Lung (tissue), 16 donors: ENCODE results near the gene NKAIN1. TPM values are rescaled to one million over a fixed set of nuclear protein-coding genes. Genes with fewer than 3 reads are reported as not detected.
"Not testable (repeated sequence)": the region's sequence is repeated elsewhere in the genome, so short reads cannot be mapped to it uniquely, and the experiment has no call there.

Experiments
- ATAC-seq: fragments of 200-7000 bp; cut with Tn5 transposase; one replicate; pipeline ENCODE4 v1.9.1; 2020; ENCODE audit warnings: moderate number of reproducible peaks; ENCODE audit not compliant: insufficient read depth, low FRiP score
- DNase-seq, 3 donors: peaks; one replicate each; pipeline ENCODE4 v3.0.0-alpha.2; 2013 to 2017
- H3K27ac ChIP-seq, 2 donors: one replicate each; pipeline ENCODE4 v1.5.1; 2013; ENCODE audit warnings: mild to moderate bottlenecking in 2 of 2, moderate library complexity in 2 of 2, control low read depth in 1 of 2, inconsistent platforms in 1 of 2, low read depth in 1 of 2, low read length in 1 of 2
- H3K27me3 ChIP-seq, 3 donors: one replicate each; pipeline ENCODE4 v1.5.1; 2013; ENCODE audit warnings: low read length in 2 of 3; ENCODE audit not compliant: control insufficient read depth in 3 of 3, insufficient read depth in 3 of 3
- H3K36me3 ChIP-seq, 4 donors: one replicate each; pipeline ENCODE4 v1.5.1; 2013; ENCODE audit warnings: low read length in 4 of 4, mild to moderate bottlenecking in 1 of 4, moderate library complexity in 1 of 4; ENCODE audit not compliant: control insufficient read depth in 4 of 4, insufficient read depth in 4 of 4
- H3K4me1 ChIP-seq, 5 donors: one replicate each; pipeline ENCODE4 v1.5.1; 2013; ENCODE audit warnings: low read length in 5 of 5, mild to moderate bottlenecking in 2 of 5, moderate library complexity in 1 of 5; ENCODE audit not compliant: control insufficient read depth in 5 of 5, insufficient read depth in 5 of 5
- H3K4me3 ChIP-seq: one replicate; pipeline ENCODE4 v1.5.1; 2013; ENCODE audit warnings: mild to moderate bottlenecking, control low read depth, moderate library complexity
- H3K9ac ChIP-seq, 2 donors: one replicate each; pipeline ENCODE4 v1.5.1; 2013; ENCODE audit warnings: low read length in 2 of 2, control low read depth in 1 of 2; ENCODE audit not compliant: insufficient read depth in 1 of 2
- H3K9me3 ChIP-seq, 4 donors: one replicate each; pipeline ENCODE4 v1.5.1; 2013; ENCODE audit warnings: low read length in 3 of 4, mild to moderate bottlenecking in 1 of 4, moderate library complexity in 1 of 4; ENCODE audit not compliant: control insufficient read depth in 4 of 4, insufficient read depth in 3 of 4
- WGBS, 2 donors: extraction: QIAGEN DNeasy Blood & Tissue Kit; methylation state at CpG; one replicate each; pipeline ENCODE4 v1.1.7; 2013; 5-methylcytosine and 5-hydroxymethylcytosine counted together
- long read RNA-seq, 5 donors: transcript quantifications; one replicate each; lab custom pipeline, GENCODE V29; 2026
- polyA plus RNA-seq, 2 donors: library from polyadenylated mRNA; stranded (reverse); fragments of 200-250 nt; gene quantifications; one replicate each; pipeline ENCODE4 v1.2.1, GENCODE V29; 2013
- total RNA-seq, 2 donors: library from RNA; depleted of rRNA in 1 of 2; stranded (reverse); fragments of >200 nt in 1 of 2; gene quantifications; one replicate each; pipeline ENCODE4 v1.2.1, GENCODE V29; 2014 to 2021
- TF ChIP-seq, protein P1 (sequence below): IDR thresholded peaks from 2 replicates; pipeline ENCODE4 v1.5.1; 2012; ENCODE audit warnings: mild to moderate bottlenecking; ENCODE audit errors: control extremely low read depth, extremely low read depth
- donor health status: control.
- donor health status: control.
- donor health status: Bipolar disorder and iron deficiency.
- donor health status: healthy.
- donor health status: DM: yes; HTN: yes; CAD: no.

The NKAIN1 gene
- total RNA-seq (not detected), polyA plus RNA-seq (under 1 TPM in 1 of 2 donors, not detected in 1; 0.03 TPM)
- long read RNA-seq, donor 1, partial matches to known transcripts: 0 of 1 reads
- long read RNA-seq, donor 1, other reads (novel, unspliced or antisense): 0 of 1 reads
- long read RNA-seq, donor 2, partial matches to known transcripts: 0 of 1 reads
- long read RNA-seq, donor 2, other reads (novel, unspliced or antisense): 0 of 1 reads
- long read RNA-seq, donor 3: 0 reads
- long read RNA-seq, donor 4: 0 reads
- long read RNA-seq, donor 5: 0 reads

DNA sequence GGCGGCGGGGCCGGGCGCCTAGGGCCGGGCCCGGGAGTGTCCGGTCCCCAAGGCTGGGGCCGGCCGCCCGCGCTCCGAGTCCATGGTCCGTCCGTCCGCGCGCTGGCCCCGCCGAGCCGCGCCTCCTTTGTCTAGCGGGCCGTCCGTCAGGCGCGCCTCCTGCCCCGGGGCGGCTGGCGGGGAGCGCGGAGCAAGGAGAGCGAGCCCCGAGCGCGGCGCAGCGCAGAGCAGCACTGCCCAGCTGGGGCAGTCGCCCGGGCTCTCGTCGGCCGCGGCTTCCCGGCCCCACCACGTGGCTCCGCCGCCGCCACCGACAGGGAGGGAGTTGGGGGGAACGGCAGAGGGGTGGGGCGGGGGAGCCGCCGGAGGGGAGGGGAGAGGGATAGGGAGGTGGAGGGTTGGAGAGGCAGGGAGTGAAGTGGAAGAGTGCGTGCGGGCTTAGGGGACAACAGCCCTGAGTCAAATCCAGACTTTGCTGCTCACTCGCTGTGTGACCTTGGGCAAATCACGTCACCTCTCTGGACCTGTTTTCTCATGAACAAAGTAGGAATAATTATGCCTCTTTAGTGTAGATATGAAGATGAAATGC, at the start of gene NKAIN1:
TSS of gene NKAIN1 (minus strand) at position 235 of the 589 bp plus-strand sequence. CDS start 340 bp downstream, outside the sequence.
- Histone ChIP-seq H3K9me3 (peaks cover 0 to 2% (median 0%) of the 10 kb centered on the region in 4 donors), H3K9ac (no peak within 1 kb of the TSS), H3K4me1 (peaks cover 0 to 5% (median 0%) of the 10 kb centered on the region in 5 donors), H3K27me3 (peaks cover 12 to 22% (median 15%) of the 10 kb centered on the region in 3 donors), H3K4me3 (no peak within 1 kb of the TSS), H3K36me3 (no peaks in the 10 kb centered on the region), H3K27ac (no peak within 1 kb of the TSS)
- peak; percentile 35 to 58 (median 52) for DNase-seq
- TF ChIP-seq, protein P1, sequence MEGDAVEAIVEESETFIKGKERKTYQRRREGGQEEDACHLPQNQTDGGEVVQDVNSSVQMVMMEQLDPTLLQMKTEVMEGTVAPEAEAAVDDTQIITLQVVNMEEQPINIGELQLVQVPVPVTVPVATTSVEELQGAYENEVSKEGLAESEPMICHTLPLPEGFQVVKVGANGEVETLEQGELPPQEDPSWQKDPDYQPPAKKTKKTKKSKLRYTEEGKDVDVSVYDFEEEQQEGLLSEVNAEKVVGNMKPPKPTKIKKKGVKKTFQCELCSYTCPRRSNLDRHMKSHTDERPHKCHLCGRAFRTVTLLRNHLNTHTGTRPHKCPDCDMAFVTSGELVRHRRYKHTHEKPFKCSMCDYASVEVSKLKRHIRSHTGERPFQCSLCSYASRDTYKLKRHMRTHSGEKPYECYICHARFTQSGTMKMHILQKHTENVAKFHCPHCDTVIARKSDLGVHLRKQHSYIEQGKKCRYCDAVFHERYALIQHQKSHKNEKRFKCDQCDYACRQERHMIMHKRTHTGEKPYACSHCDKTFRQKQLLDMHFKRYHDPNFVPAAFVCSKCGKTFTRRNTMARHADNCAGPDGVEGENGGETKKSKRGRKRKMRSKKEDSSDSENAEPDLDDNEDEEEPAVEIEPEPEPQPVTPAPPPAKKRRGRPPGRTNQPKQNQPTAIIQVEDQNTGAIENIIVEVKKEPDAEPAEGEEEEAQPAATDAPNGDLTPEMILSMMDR: no peak
- no peak for ATAC-seq
- 1 to 2% methylated on average over 29 to 55 of the region's 57 CpGs for WGBS, 2 donors

DNA sequence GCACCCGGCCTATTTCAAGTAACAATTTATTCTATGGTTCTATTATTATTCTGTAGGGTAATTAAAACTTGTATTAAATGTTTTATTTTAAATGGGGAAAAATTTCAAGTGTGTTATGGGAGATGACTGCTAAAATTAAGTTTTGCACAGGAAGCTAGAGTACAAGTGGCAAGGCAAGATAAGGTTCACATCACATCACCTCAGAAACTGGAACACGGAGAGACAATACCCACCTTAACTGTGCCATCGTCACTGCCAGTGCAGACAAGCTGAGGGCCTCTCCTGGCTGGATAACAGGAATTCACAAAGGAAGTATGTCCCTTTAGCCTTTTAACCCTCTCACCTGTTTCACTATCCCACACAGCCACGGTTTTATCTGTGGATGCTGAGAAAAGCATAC, 49.3 kb upstream of the NKAIN1 start:
- WGBS, 2 donors: 41 to 58% methylated on average over 4 of the region's 4 CpGs
- H3K4me3 ChIP-seq: no peak overlapping the region
- H3K9me3 ChIP-seq: no peaks in the 10 kb centered on the region
- no peak overlapping the region for H3K27ac ChIP-seq
- H3K9ac ChIP-seq: no peak overlapping the region
- no peak for ATAC-seq
- DNase-seq: no peak
- H3K27me3 ChIP-seq: no peaks in the 10 kb centered on the region
- peaks cover 23 to 34% (median 31%) of the 10 kb centered on the region in 4 donors for H3K36me3 ChIP-seq
- no peaks in the 10 kb centered on the region for H3K4me1 ChIP-seq
- TF ChIP-seq, protein P1: no peak

DNA sequence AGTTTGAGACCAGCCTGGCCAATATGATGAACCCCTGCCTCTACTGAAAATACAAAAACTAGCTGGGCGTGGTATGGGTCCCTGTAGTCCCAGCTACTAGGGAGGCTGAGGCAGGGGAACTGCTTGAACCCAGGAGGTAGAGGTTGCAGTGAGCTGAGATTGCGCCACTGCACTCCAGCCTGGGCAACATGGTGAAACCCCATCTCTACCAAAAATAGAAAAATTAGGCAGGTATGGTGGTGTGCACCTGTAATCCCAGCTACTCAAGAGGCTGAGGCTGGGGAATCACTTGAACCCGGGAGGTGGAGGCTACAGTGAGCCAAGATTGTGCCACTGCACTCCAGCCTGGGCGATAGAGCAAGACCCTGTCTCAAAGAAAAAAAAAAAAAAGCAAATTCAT, 48.1 kb upstream of the NKAIN1 start:
- peaks cover 25 to 32% (median 26%) of the 10 kb centered on the region in 4 donors for H3K36me3 ChIP-seq
- not testable (repeated sequence) for H3K4me1 ChIP-seq, H3K9me3 ChIP-seq, ATAC-seq, DNase-seq, H3K4me3 ChIP-seq, H3K27ac ChIP-seq, H3K9ac ChIP-seq, H3K27me3 ChIP-seq
- WGBS, 2 donors: 97% methylated on average over 4 of the region's 4 CpGs

DNA sequence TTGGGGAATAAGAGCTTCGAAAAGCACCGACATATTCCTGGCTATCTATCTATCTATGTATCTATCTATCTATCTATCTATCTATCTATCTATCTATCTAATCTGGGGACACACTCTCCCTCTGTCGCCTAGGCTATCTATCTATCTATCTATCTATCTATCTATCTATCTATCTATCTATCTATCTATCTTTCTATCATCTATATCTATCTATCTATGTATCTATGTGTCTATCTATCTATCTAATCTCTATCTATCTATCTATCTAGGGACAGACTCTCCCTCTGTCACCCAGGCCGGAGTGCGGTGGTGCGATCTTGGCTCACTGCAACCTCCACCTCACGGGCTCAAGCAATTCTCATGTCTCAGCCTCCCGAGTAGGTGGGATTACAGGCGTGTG, 42.7 kb upstream of the NKAIN1 start:
- H3K9ac ChIP-seq, H3K4me1 ChIP-seq, H3K9me3 ChIP-seq, ATAC-seq, DNase-seq, H3K27me3 ChIP-seq, H3K27ac ChIP-seq, H3K4me3 ChIP-seq: not testable (repeated sequence)
- H3K36me3 ChIP-seq: peaks cover 23 to 38% (median 26%) of the 10 kb centered on the region in 4 donors
- 92 to 93% methylated on average over 9 of the region's 9 CpGs for WGBS, 2 donors
